Gastrocnemius medialis (tissue), 4 donors: ENCODE data around the gene SDS.

ENCODE experiments used
- POLR2A ChIP-seq, 2 donors: fragments of 450-650 bp; IDR thresholded peaks; one replicate each; pipeline ENCODE4 v1.6.1; 2017; ENCODE audit warnings: antibody characterized with exemption in 2 of 2, mild to moderate bottlenecking in 2 of 2, moderate library complexity in 2 of 2
- TF ChIP-seq, protein P1 (sequence below), 5 experiments: fragments of 450-650 bp in 3 of 5; fragments of 200-600 bp in 2 of 5; sonication (generic) in 2 of 5; IDR thresholded peaks in 4 of 5; conservative IDR thresholded peaks in 1 of 5; 1 replicate in 4 of 5; 2 replicates in 1 of 5; pipeline ENCODE4 v1.5.1; 2016 to 2019; ENCODE audit warnings: antibody characterized with exemption in 5 of 5, mild to moderate bottlenecking in 3 of 5, moderate library complexity in 3 of 5

GRCh38 chr12:113443030-113443539 lies 39.4 kb upstream of the SDS start:
- TF ChIP-seq, protein P1, sequence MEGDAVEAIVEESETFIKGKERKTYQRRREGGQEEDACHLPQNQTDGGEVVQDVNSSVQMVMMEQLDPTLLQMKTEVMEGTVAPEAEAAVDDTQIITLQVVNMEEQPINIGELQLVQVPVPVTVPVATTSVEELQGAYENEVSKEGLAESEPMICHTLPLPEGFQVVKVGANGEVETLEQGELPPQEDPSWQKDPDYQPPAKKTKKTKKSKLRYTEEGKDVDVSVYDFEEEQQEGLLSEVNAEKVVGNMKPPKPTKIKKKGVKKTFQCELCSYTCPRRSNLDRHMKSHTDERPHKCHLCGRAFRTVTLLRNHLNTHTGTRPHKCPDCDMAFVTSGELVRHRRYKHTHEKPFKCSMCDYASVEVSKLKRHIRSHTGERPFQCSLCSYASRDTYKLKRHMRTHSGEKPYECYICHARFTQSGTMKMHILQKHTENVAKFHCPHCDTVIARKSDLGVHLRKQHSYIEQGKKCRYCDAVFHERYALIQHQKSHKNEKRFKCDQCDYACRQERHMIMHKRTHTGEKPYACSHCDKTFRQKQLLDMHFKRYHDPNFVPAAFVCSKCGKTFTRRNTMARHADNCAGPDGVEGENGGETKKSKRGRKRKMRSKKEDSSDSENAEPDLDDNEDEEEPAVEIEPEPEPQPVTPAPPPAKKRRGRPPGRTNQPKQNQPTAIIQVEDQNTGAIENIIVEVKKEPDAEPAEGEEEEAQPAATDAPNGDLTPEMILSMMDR (IDR thresholded peaks at IDR 0.05 in 4 of 5, conservative IDR thresholded peaks at IDR 0.05 in 1 of 5) = no peak
- TF ChIP-seq POLR2A (IDR thresholded peaks at IDR 0.05) = no peak
